IMR-90 (cell line): Measurements from ENCODE around the gene CFAP45. TPM values are rescaled to one million over a fixed set of nuclear protein-coding genes. Genes with fewer than 3 reads are reported as not detected.

Experiments
- ATAC-seq: fragments of 200-7000 bp; cut with Tn5 transposase; 2 replicates; pipeline ENCODE4 v1.9.1; 2020; ENCODE audit warnings: low read depth, mild to moderate bottlenecking, moderate library complexity
- BruUV-seq: library from RNA; stranded (reverse); fragments of 400-500 nt; replicated peaks from 2 replicates; lab custom pipeline; 2021; lab: Mats Ljungman, UMichigan
- CTCF ChIA-PET: fragments of 300-600 bp; formaldehyde crosslinking; extraction: SDS; loops from one replicate; lab custom pipeline; 2021; ENCODE audit warnings: antibody characterized with exemption; lab: Yijun Ruan, JAX
- POLR2A ChIA-PET: fragments of 300-600 bp; sonication (Branson Sonifier 250); formaldehyde crosslinking; loops from one replicate; lab custom pipeline; 2022; ENCODE audit warnings: antibody characterized with exemption; ENCODE audit not compliant: unreplicated experiment; lab: Charles Lee
- DNase-seq: peaks from one replicate; pipeline ENCODE4 v3.0.0; 2013
- H2AFZ ChIP-seq: replicated peaks from 2 replicates; pipeline ENCODE3; 2013; ENCODE audit warnings: low read length, mild to moderate bottlenecking; ENCODE audit not compliant: poor library complexity
- H2AK5ac ChIP-seq: 2 replicates; pipeline ENCODE4 v1.6.1; 2013; ENCODE audit warnings: low read depth, low read length, inconsistent platforms
- H2AK9ac ChIP-seq: replicated peaks from 2 replicates; pipeline ENCODE3; 2013; ENCODE audit warnings: mild to moderate bottlenecking, low read depth, low read length, moderate library complexity; ENCODE audit not compliant: poor library complexity
- H2BK120ac ChIP-seq: 2 replicates; pipeline ENCODE4 v1.6.1; 2013; ENCODE audit warnings: low read depth, low read length, inconsistent platforms
- H2BK15ac ChIP-seq: 3 replicates; pipeline ENCODE4 v1.6.1; 2013; ENCODE audit warnings: low read depth, low read length, inconsistent platforms
- H2BK20ac ChIP-seq: 2 replicates; pipeline ENCODE4 v1.6.1; 2013; ENCODE audit warnings: low read depth, mild to moderate bottlenecking, inconsistent platforms, low read length, moderate library complexity
- H2BK5ac ChIP-seq: 2 replicates; pipeline ENCODE4 v1.6.1; 2013; ENCODE audit warnings: mild to moderate bottlenecking, low read depth, low read length, inconsistent platforms; ENCODE audit not compliant: poor library complexity, severe bottlenecking
- H3K14ac ChIP-seq: replicated peaks from 2 replicates; pipeline ENCODE4 v1.6.1; 2013; ENCODE audit warnings: low read depth, low read length, inconsistent platforms
- H3K18ac ChIP-seq: 2 replicates; pipeline ENCODE4 v1.6.1; 2013; ENCODE audit warnings: low read depth, low read length, control low read depth
- H3K23ac ChIP-seq: 2 replicates; pipeline ENCODE4 v1.6.1; 2013; ENCODE audit warnings: low read depth, low read length, inconsistent platforms
- H3K27ac ChIP-seq: 2 replicates; pipeline ENCODE4 v1.5.1; 2013; ENCODE audit warnings: mild to moderate bottlenecking, control low read depth, low read length; ENCODE audit not compliant: insufficient read depth
- H3K27me3 ChIP-seq: 2 replicates; pipeline ENCODE4 v1.6.1; 2013; ENCODE audit warnings: low read length; ENCODE audit not compliant: control insufficient read depth, insufficient read depth
- H3K36me3 ChIP-seq: 2 replicates; pipeline ENCODE4 v1.6.1; 2013; ENCODE audit warnings: low read length, mixed read lengths; ENCODE audit not compliant: control insufficient read depth, insufficient read depth
- H3K4ac ChIP-seq: 2 replicates; pipeline ENCODE4 v1.6.1; 2013; ENCODE audit warnings: low read depth, low read length, inconsistent platforms
- H3K4me1 ChIP-seq: 2 replicates; pipeline ENCODE4 v1.6.1; 2013; ENCODE audit warnings: low read length, mixed read lengths; ENCODE audit not compliant: control insufficient read depth, insufficient read depth
- H3K4me2 ChIP-seq: 2 replicates; pipeline ENCODE4 v1.6.1; 2013; ENCODE audit warnings: low read depth, mild to moderate bottlenecking, control low read depth, low read length, moderate library complexity
- H3K4me3 ChIP-seq: 2 replicates; pipeline ENCODE4 v1.5.1; 2013; ENCODE audit warnings: low read depth, mild to moderate bottlenecking, control low read depth, low read length, moderate library complexity; ENCODE audit not compliant: insufficient read depth
- H3K56ac ChIP-seq: 2 replicates; pipeline ENCODE4 v1.6.1; 2013; ENCODE audit warnings: low read length, inconsistent platforms; ENCODE audit not compliant: insufficient read depth; ENCODE audit errors: extremely low read depth
- H3K79me1 ChIP-seq, 2 experiments: 2 replicates each; pipeline ENCODE4 v1.6.1; 2013; ENCODE audit warnings: low read length in 2 of 2, inconsistent platforms in 1 of 2, low read depth in 1 of 2
- H3K9ac ChIP-seq: 2 replicates; pipeline ENCODE4 v1.6.1; 2013; ENCODE audit warnings: low read depth, low read length, control low read depth
- H3K9me1 ChIP-seq: 2 replicates; pipeline ENCODE4 v1.6.1; 2013; ENCODE audit warnings: low read length, inconsistent platforms; ENCODE audit not compliant: insufficient read depth
- H3K9me3 ChIP-seq: 2 replicates; pipeline ENCODE4 v1.6.1; 2013; ENCODE audit warnings: low read length; ENCODE audit not compliant: control insufficient read depth, insufficient read depth
- H4K20me1 ChIP-seq: 2 replicates; pipeline ENCODE4 v1.6.1; 2013; ENCODE audit warnings: low read length, inconsistent platforms; ENCODE audit not compliant: insufficient read depth
- H4K5ac ChIP-seq: 2 replicates; pipeline ENCODE4 v1.6.1; 2013; ENCODE audit warnings: mild to moderate bottlenecking, low read depth, low read length, control low read depth
- H4K8ac ChIP-seq, 2 experiments: 2 replicates each; pipeline ENCODE4 v1.6.1; 2013; ENCODE audit warnings: low read depth in 2 of 2, low read length in 2 of 2, control low read depth in 1 of 2, inconsistent platforms in 1 of 2
- H4K91ac ChIP-seq: 2 replicates; pipeline ENCODE4 v1.6.1; 2013; ENCODE audit warnings: low read depth, low read length, inconsistent platforms; ENCODE audit not compliant: insufficient read depth
- CTCF ChIP-seq: conservative IDR thresholded peaks from 2 replicates; pipeline ENCODE4 v1.5.1; 2012; ENCODE audit warnings: mild to moderate bottlenecking, low read depth, low read length, improper control_type of control experiment
- FOS ChIP-seq: fragments of 150-350 bp; IDR thresholded peaks from 2 replicates; pipeline ENCODE4 v1.6.1; 2016; ENCODE audit warnings: low read depth, low read length
- MAFK ChIP-seq: IDR thresholded peaks from 2 replicates; pipeline ENCODE4 v1.6.1; 2012; ENCODE audit warnings: low read depth, low read length, improper control_type of control experiment
- MAZ ChIP-seq: IDR thresholded peaks from 2 replicates; pipeline ENCODE4 v1.6.1; 2012; ENCODE audit warnings: low read depth, mild to moderate bottlenecking, low read length, improper control_type of control experiment, moderate library complexity, borderline replicate concordance
- MXI1 ChIP-seq: IDR thresholded peaks from 2 replicates; pipeline ENCODE4 v1.6.1; 2012; ENCODE audit warnings: low read depth, mild to moderate bottlenecking, low read length, moderate library complexity, borderline replicate concordance
- POLR2A ChIP-seq: IDR thresholded peaks from 2 replicates; pipeline ENCODE4 v1.6.1; 2012; ENCODE audit warnings: mild to moderate bottlenecking, low read depth, low read length
- RAD21 ChIP-seq: IDR thresholded peaks from 2 replicates; pipeline ENCODE4 v1.6.1; 2012; ENCODE audit warnings: low read length, improper control_type of control experiment
- SMC3 ChIP-seq: fragments of 150-350 bp; IDR thresholded peaks from 2 replicates; pipeline ENCODE4 v1.6.1; 2016; ENCODE audit warnings: low read depth, mild to moderate bottlenecking, antibody characterized with exemption, low read length, moderate library complexity
- USF2 ChIP-seq: fragments of 150-350 bp; IDR thresholded peaks from 2 replicates; pipeline ENCODE4 v1.6.1; 2017; ENCODE audit warnings: mild to moderate bottlenecking, antibody characterized with exemption, low read length, low read depth
- WGBS, 2 experiments: methylation state at CpG; one replicate each; pipeline versions ENCODE4 v1.1.5 to v1.1.7; 2013; ENCODE audit warnings: missing lambda C conversion rate in 2 of 2; ENCODE audit not compliant: insufficient read length in 1 of 2; ENCODE audit errors: extremely low coverage in 2 of 2; 5-methylcytosine and 5-hydroxymethylcytosine counted together
- dilution Hi-C: fragments of 300-500 bp; cut with HindIII; formaldehyde crosslinking; loops from one replicate; pipeline ENCODE4 v1.14.3; 2018; ENCODE audit warnings: low sequenced_read_pairs; ENCODE audit not compliant: unreplicated experiment
- in situ Hi-C: fragments of 300-500 bp; cut with MboI; formaldehyde crosslinking; loops from 3 replicates; pipeline ENCODE4 v1.14.3; 2019; ENCODE audit warnings: low sequenced_read_pairs, inconsistent platforms, mixed read lengths
- intact Hi-C: fragments of 100-400 bp; cut with micrococcal nuclease; formaldehyde crosslinking; loops from 2 replicates; pipeline ENCODE4 v1.10.0; 2022
- polyA plus RNA-seq, 3 experiments: library from polyadenylated mRNA; depleted of rRNA; stranded (reverse); fragments of >200 nt; gene quantifications; 2 replicates each; pipeline ENCODE4 v1.2.3, GENCODE V29; 2012; ENCODE audit warnings: low replicate concordance in 1 of 3
- total RNA-seq: library from RNA; depleted of rRNA; stranded (reverse); fragments of >200 nt; gene quantifications from 2 replicates; pipeline ENCODE4 v1.2.3, GENCODE V29; 2012

Gene CFAP45
- total and polyA plus RNA-seq, 2 of the 4 experiments (the other 2 are of a cell fraction) = 0.51 to 0.72 TPM

GRCh38 chr1:159911326-159912070, 11.5 kb upstream of the CFAP45 start (continued):
- TF ChIP-seq SMC3 (no peak), FOS (no peak)

GRCh38 chr1:159908031-159908940, 8.3 kb upstream of the CFAP45 start:
- Histone ChIP-seq H3K4me1 (peaks cover 16% of the 10 kb centered on the region), H4K91ac (no peak overlapping the region), H2AFZ (no peak overlapping the region), H2BK120ac (no peak overlapping the region), H3K27me3 (no peaks in the 10 kb centered on the region), H3K9me1 (peaks cover 18% of the 10 kb centered on the region), H3K4me3 (no peak overlapping the region), H3K18ac (no peak overlapping the region), H3K4me2 (no peak overlapping the region), H2BK15ac (no peak overlapping the region), H3K9me3 (no peaks in the 10 kb centered on the region), H3K14ac (no peak overlapping the region), H3K36me3 (no peaks in the 10 kb centered on the region), H3K27ac (no peak overlapping the region), H4K5ac (no peak overlapping the region), H2AK5ac (no peak overlapping the region), H3K9ac (no peak overlapping the region), H3K79me1 (peaks cover 0 to 21% of the 10 kb centered on the region in 2 experiments; a peak in 2 of 4 replicates), H4K20me1 (no peaks in the 10 kb centered on the region), H3K56ac (no peak overlapping the region), H2AK9ac (no peak overlapping the region), H4K8ac (no peak overlapping the region), H3K4ac (no peak overlapping the region), H2BK20ac (no peak overlapping the region), H3K23ac (no peak overlapping the region), H2BK5ac (no peak overlapping the region)
- POLR2A ChIA-PET = interaction anchor here (0.7 kb wide), 1 partner anchor 1791 kb away, joined by 3 read pairs; no protein-coding TSS in a partner anchor
- ATAC-seq (no peak), DNase-seq (no peak)
- in situ Hi-C loops (no loop called here), dilution Hi-C loops (no loop called here), intact Hi-C loops (no loop called here)
- CTCF ChIA-PET = no interaction called here
- BruUV-seq = no TSS peak
- no CpG with 5 or more reads among the region's 9 CpGs for WGBS, 2 experiments
- no peak for TF ChIP-seq MAFK
- TF ChIP-seq POLR2A = no peak
- no peak for TF ChIP-seq RAD21
- no peak for TF ChIP-seq MXI1
- TF ChIP-seq USF2 = no peak
- TF ChIP-seq CTCF = no peak
- no peak for TF ChIP-seq MAZ
